HepG2 (cell line): ENCODE results near the gene PAK1. TPM values are rescaled to one million over a fixed set of nuclear protein-coding genes. Genes with fewer than 3 reads are reported as not detected.

ENCODE experiments used
- ATAC-seq: fragments of 200-7000 bp; cut with Tn5 transposase; 3 replicates; pipeline ENCODE4 v1.9.1; 2020; ENCODE audit warnings: mild to moderate bottlenecking, moderate library complexity
- BruUV-seq: library from RNA; stranded (reverse); fragments of 400-500 nt; replicated peaks from 2 replicates; lab custom pipeline; 2021; lab: Mats Ljungman, UMichigan
- CTCF ChIA-PET: fragments of 300-600 bp; formaldehyde crosslinking; extraction: SDS; loops from one replicate; lab custom pipeline; 2021; ENCODE audit warnings: low total read pairs, inconsistent platforms, low intra/inter-chr PET ratio; lab: Yijun Ruan, JAX
- POLR2A ChIA-PET: fragments of 350-600 bp; sonication (Branson Sonifier 250); formaldehyde crosslinking; loops from one replicate; lab custom pipeline; 2020; ENCODE audit warnings: antibody characterized with exemption, inconsistent platforms; lab: Yijun Ruan, JAX
- DNase-seq: peaks from one replicate; pipeline ENCODE4 v3.0.0-alpha.2; 2015; ENCODE audit warnings: low spot score
- FAIRE-seq: peaks from 3 replicates; lab custom pipeline; 2011; peaks lifted over from hg19 to GRCh38; lab: Jason Lieb, UNC
- H2AFZ ChIP-seq: one replicate; pipeline ENCODE4 v1.6.1; 2011; ENCODE audit warnings: low read length, inconsistent platforms
- H3K27ac ChIP-seq: fragments of 300-600 bp; 3 replicates; pipeline ENCODE4 v1.8.0; 2011; ENCODE audit warnings: mixed run types, mild to moderate bottlenecking, mixed read lengths, low read length, inconsistent platforms; ENCODE audit not compliant: insufficient read depth; ENCODE audit errors: extremely low read length
- H3K27me3 ChIP-seq, 2 experiments: fragments of 200-600 bp in 1 of 2; 2 replicates in 1 of 2; 3 replicates in 1 of 2; pipeline versions ENCODE4 v1.6.0 to v1.8.0; 2011; ENCODE audit warnings: low read length in 2 of 2, mild to moderate bottlenecking in 2 of 2, moderate library complexity in 2 of 2, inconsistent platforms in 1 of 2; ENCODE audit not compliant: insufficient read depth in 2 of 2, control insufficient read depth in 1 of 2
- H3K36me3 ChIP-seq, 2 experiments: fragments of 200-600 bp in 1 of 2; replicated peaks in 1 of 2; 2 replicates in 1 of 2; 3 replicates in 1 of 2; pipeline versions ENCODE4 v1.5.1 to v1.8.0; 2011; ENCODE audit warnings: low read length in 2 of 2, inconsistent platforms in 1 of 2; ENCODE audit not compliant: insufficient read depth in 2 of 2, control insufficient read depth in 1 of 2
- H3K4me1 ChIP-seq: 2 replicates; pipeline ENCODE4 v1.5.1; 2012; ENCODE audit warnings: low read length, inconsistent platforms; ENCODE audit not compliant: insufficient read depth
- H3K4me2 ChIP-seq: 2 replicates; pipeline ENCODE4 v1.6.0; 2011; ENCODE audit warnings: low read depth, low read length, inconsistent platforms
- H3K4me3 ChIP-seq, 3 experiments: fragments of 200-600 bp in 1 of 3; sonication (generic), shearing (Covaris generic) in 1 of 3; replicated peaks in 1 of 3; 2 replicates each; pipeline ENCODE4 v1.5.1; 2011 to 2016; ENCODE audit warnings: low read length in 3 of 3, inconsistent platforms in 2 of 3, low read depth in 2 of 3, mild to moderate bottlenecking in 2 of 3, control low read depth in 1 of 3, mixed read lengths in 1 of 3; ENCODE audit not compliant: insufficient read depth in 1 of 3
- H3K79me2 ChIP-seq: one replicate; pipeline ENCODE4 v1.6.1; 2011; ENCODE audit warnings: low read length, inconsistent platforms; ENCODE audit not compliant: insufficient read depth
- H3K9ac ChIP-seq: 2 replicates; pipeline ENCODE4 v1.6.0; 2011; ENCODE audit warnings: mild to moderate bottlenecking, low read depth, low read length, inconsistent platforms; ENCODE audit not compliant: insufficient read depth
- H3K9me3 ChIP-seq: 2 replicates; pipeline ENCODE4 v1.5.1; 2012; ENCODE audit warnings: mild to moderate bottlenecking, low read length
- H4K20me1 ChIP-seq: 2 replicates; pipeline ENCODE4 v1.6.0; 2011; ENCODE audit warnings: inconsistent platforms, mild to moderate bottlenecking, low read length, moderate library complexity; ENCODE audit not compliant: insufficient read depth
- GTF3A ChIP-seq: sonication (generic); formaldehyde crosslinking; conservative IDR thresholded peaks from 2 replicates; pipeline ENCODE4 v1.4.0; 2020; ENCODE audit warnings: mild to moderate bottlenecking, missing genetic modification reagents
- JDP2 ChIP-seq: sonication (generic); formaldehyde crosslinking; IDR thresholded peaks from 2 replicates; pipeline ENCODE4 v1.8.1; 2022; ENCODE audit warnings: missing genetic modification reagents, borderline replicate concordance
- NR2F6 ChIP-seq, 2 experiments: IDR thresholded peaks; 2 replicates each; pipeline ENCODE4 v1.6.1; 2016; ENCODE audit warnings: antibody characterized with exemption in 1 of 2, mild to moderate bottlenecking in 1 of 2
- SRF ChIP-seq: IDR thresholded peaks from 2 replicates; pipeline ENCODE4 v1.6.1; 2011; ENCODE audit warnings: mild to moderate bottlenecking, low read depth, low read length, moderate library complexity
- SRSF4 ChIP-seq: fragments of 200-400 bp; formaldehyde crosslinking; IDR thresholded peaks from one replicate; pipeline ENCODE4 v1.6.1; 2018; ENCODE audit warnings: mild to moderate bottlenecking, low read depth, low read length, moderate library complexity; ENCODE audit not compliant: poor library complexity, severe bottlenecking
- ZNF772 ChIP-seq: sonication (generic); formaldehyde crosslinking; IDR thresholded peaks from 2 replicates; pipeline ENCODE4 v1.5.0; 2020; ENCODE audit warnings: mild to moderate bottlenecking, missing genetic modification reagents
- WGBS: methylation state at CpG from one replicate; pipeline ENCODE4 v1.1.6; 2017; ENCODE audit warnings: low lambda C conversion rate; 5-methylcytosine and 5-hydroxymethylcytosine counted together
- in situ Hi-C: cut with HindIII; loops from 2 replicates; pipeline ENCODE4 v1.10.0; 2017; ENCODE audit warnings: low pct_unique_long_range_greater_than_20kb; ENCODE audit not compliant: extremely low pct_ligation_motif_present
- intact Hi-C: fragments of 100-400 bp; cut with micrococcal nuclease; formaldehyde crosslinking; loops from one replicate; pipeline ENCODE4 v1.10.0; 2022; ENCODE audit not compliant: unreplicated experiment
- polyA plus RNA-seq, 8 experiments: library from polyadenylated mRNA; depleted of rRNA in 3 of 8; stranded (reverse) in 7 of 8; unstranded in 1 of 8; fragments of >200 nt; fragmentation: Illumina TruSeq in 4 of 8; extraction: Trizol in 4 of 8; gene quantifications; 2 replicates each; pipeline versions ENCODE4 v1.2.1 to v1.2.3, GENCODE V29; 2011 to 2016; ENCODE audit warnings: low read depth in 4 of 8, missing spikeins in 1 of 8, mixed read lengths in 1 of 8; ENCODE audit not compliant: insufficient read depth in 1 of 8
- total RNA-seq, 5 experiments: library from RNA; depleted of rRNA; stranded (reverse); fragments of >200 nt; fragmentation: Illumina TruSeq; extraction: Trizol; gene quantifications; 2 replicates each; pipeline ENCODE4 v1.2.3, GENCODE V29; 2016; ENCODE audit warnings: low read depth in 1 of 5
- TF ChIP-seq, protein P1 (sequence below): sonication (generic); formaldehyde crosslinking; IDR thresholded peaks from 2 replicates; pipeline ENCODE4 v1.4.0; 2020; ENCODE audit warnings: missing genetic modification reagents
- TF ChIP-seq, protein P2 (sequence below): sonication (generic); formaldehyde crosslinking; IDR thresholded peaks from 2 replicates; pipeline ENCODE4 v1.5.0; 2020; ENCODE audit warnings: missing genetic modification reagents, mild to moderate bottlenecking, borderline replicate concordance

PAK1 gene
- total and polyA plus RNA-seq, 2 of the 13 experiments (the other 11 are each of a cell fraction or from before 2014, with no cell fraction given) = 1.5 to 4.3 TPM

DNA sequence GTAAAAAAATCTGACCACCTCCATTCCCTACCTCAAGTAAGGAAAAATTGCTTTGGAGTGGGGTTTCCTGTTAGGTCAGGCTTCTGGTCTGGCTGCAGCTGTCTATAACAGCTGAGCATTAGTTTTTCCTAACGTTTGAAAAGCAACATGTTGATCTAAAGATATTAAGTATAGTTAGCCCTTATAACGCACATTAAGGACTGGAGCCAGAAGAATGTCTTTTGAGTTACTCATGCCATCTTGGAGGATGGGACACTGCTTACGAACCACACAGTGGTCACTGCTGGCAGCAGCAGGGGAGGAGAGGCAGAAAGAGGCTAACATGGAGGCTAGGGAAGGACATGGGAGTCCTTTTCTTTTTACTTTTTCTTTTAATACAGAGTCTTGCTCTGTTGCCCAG lies 128.3 kb downstream of the PAK1 start:
- ChIA-PET POLR2A (no interaction called here), CTCF (no interaction called here)
- no TSS peak for BruUV-seq
- intact Hi-C loops (no loop called here), in situ Hi-C loops (no loop called here)
- no peak overlapping the region for H2AFZ ChIP-seq
- no peaks in the 10 kb centered on the region for H3K36me3 ChIP-seq
- H3K4me1 ChIP-seq = no peaks in the 10 kb centered on the region
- no peaks in the 10 kb centered on the region for H3K27me3 ChIP-seq
- no peaks in the 10 kb centered on the region for H4K20me1 ChIP-seq
- no peak overlapping the region for H3K27ac ChIP-seq
- ATAC-seq (no peak), DNase-seq (no peak), FAIRE-seq (no peak)
- no peaks in the 10 kb centered on the region for H3K9me3 ChIP-seq
- H3K4me3 ChIP-seq = no peak overlapping the region
- TF ChIP-seq GTF3A (CRISPR knock-in tag) = no peak
- TF ChIP-seq, protein P1, sequence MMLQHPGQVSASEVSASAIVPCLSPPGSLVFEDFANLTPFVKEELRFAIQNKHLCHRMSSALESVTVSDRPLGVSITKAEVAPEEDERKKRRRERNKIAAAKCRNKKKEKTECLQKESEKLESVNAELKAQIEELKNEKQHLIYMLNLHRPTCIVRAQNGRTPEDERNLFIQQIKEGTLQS (CRISPR knock-in tag) = no peak
- TF ChIP-seq NR2F6 (IDR thresholded peaks at IDR 0.05) = no peak
- TF ChIP-seq NR2F6 (CRISPR knock-in tag; IDR thresholded peaks at IDR 0.05) = no peak
- TF ChIP-seq JDP2 = no peak
- TF ChIP-seq SRF = no peak
- TF ChIP-seq SRSF4 = no peak
- TF ChIP-seq, protein P2, sequence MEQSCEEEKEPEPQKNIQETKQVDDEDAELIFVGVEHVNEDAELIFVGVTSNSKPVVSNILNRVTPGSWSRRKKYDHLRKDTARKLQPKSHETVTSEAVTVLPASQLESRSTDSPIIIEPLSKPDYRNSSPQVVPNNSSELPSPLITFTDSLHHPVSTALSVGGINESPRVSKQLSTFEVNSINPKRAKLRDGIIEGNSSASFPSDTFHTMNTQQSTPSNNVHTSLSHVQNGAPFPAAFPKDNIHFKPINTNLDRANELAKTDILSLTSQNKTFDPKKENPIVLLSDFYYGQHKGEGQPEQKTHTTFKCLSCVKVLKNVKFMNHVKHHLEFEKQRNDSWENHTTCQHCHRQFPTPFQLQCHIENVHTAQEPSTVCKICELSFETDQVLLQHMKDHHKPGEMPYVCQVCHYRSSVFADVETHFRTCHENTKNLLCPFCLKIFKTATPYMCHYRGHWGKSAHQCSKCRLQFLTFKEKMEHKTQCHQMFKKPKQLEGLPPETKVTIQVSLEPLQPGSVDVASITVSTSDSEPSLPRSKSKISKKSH = no peak
- TF ChIP-seq ZNF772 (CRISPR knock-in tag) = no peak
- WGBS = 61% methylated on average over 3 of the region's 3 CpGs
- no peaks in the 10 kb centered on the region for H3K79me2 ChIP-seq
- no peak overlapping the region for H3K4me2 ChIP-seq
- H3K9ac ChIP-seq = no peak overlapping the region
